ENCODE results near the gene PHLPP1. TPM values are rescaled to one million over a fixed set of nuclear protein-coding genes. Genes with fewer than 3 reads are reported as not detected.
"Not testable (repeated sequence)": the region's sequence is repeated elsewhere in the genome, so short reads cannot be mapped to it uniquely, and the experiment has no call there.

The PHLPP1 gene
- total and polyA plus RNA-seq, 8 donors = 2.9 to 14.7 (median 8.3) TPM

DNA sequence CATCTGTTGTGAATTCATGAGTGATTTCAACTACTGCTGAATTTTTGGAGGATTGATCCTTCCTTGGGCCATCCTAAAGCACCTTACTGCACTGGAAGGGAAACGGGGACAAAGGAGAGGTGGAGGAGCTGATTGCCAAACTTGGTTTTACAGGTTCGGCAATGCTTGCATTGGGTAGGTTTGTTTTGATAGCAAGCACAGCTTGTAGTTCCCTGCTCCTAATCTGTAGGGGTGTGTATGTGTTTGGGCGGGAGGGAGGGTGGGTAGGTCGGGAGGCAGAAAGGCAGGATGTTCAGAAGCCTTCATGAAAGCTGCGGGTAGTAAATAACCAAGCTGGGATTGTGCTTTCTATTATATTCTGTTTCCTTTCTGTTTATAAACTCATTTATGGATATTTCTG, 24.6 kb downstream of the PHLPP1 start:
- 32 to 42% methylated on average over 5 of the region's 5 CpGs for WGBS, 2 donors
- intact Hi-C loops (cut with DNase I) = loop anchor here in 1 of 3 donors (10.0 kb wide), 1 partner anchor 65 kb away; no protein-coding TSS in a partner anchor
- Histone ChIP-seq H3K4me1 (peaks cover 20 to 59% (median 44%) of the 10 kb centered on the region in 3 donors), H3K27me3 (no peaks in the 10 kb centered on the region), H3K4me3 (no peak overlapping the region), H3K27ac (peak overlapping the region in 2 of 4 donors; percentile 67 to 84), H3K36me3 (no peaks in the 10 kb centered on the region), H3K9me3 (no peaks in the 10 kb centered on the region)
- ATAC-seq (peak in 3 of 4 donors; percentile 7 to 42 (median 33)), DNase-seq (no peak), FAIRE-seq (no peak)
- TF ChIP-seq, protein P1, sequence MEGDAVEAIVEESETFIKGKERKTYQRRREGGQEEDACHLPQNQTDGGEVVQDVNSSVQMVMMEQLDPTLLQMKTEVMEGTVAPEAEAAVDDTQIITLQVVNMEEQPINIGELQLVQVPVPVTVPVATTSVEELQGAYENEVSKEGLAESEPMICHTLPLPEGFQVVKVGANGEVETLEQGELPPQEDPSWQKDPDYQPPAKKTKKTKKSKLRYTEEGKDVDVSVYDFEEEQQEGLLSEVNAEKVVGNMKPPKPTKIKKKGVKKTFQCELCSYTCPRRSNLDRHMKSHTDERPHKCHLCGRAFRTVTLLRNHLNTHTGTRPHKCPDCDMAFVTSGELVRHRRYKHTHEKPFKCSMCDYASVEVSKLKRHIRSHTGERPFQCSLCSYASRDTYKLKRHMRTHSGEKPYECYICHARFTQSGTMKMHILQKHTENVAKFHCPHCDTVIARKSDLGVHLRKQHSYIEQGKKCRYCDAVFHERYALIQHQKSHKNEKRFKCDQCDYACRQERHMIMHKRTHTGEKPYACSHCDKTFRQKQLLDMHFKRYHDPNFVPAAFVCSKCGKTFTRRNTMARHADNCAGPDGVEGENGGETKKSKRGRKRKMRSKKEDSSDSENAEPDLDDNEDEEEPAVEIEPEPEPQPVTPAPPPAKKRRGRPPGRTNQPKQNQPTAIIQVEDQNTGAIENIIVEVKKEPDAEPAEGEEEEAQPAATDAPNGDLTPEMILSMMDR (IDR thresholded peaks at IDR 0.05) = no peak

DNA sequence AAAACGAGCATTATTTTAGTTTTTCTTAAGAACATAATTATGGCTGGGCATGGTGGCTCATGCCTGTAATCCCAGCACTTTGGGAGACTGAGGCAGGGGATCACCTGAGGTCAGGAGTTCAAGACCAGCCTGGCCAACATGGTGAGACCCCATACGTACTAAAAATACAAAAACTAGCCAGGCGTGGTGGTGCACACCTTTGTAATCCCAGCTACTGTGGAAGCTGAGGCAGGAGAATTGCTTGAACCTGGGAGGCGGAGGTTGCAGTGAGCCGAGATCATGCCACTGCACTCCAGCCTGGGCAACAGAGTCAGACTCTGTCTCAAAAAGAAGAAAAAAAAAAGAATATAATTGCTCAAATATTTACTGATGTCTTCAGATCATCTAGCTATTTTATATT, 25.3 kb downstream of the PHLPP1 start:
- H3K9me3 ChIP-seq; FAIRE-seq; DNase-seq; ATAC-seq; intact Hi-C loops (cut with DNase I); H3K36me3 ChIP-seq; H3K27me3 ChIP-seq; H3K4me3 ChIP-seq: not testable (repeated sequence)
- 48 to 51% methylated on average over 5 of the region's 5 CpGs for WGBS, 2 donors
- Histone ChIP-seq H3K4me1 (peaks cover 26 to 66% (median 51%) of the 10 kb centered on the region in 3 donors), H3K27ac (peak overlapping the region; percentile 17 to 84 (median 52))

DNA sequence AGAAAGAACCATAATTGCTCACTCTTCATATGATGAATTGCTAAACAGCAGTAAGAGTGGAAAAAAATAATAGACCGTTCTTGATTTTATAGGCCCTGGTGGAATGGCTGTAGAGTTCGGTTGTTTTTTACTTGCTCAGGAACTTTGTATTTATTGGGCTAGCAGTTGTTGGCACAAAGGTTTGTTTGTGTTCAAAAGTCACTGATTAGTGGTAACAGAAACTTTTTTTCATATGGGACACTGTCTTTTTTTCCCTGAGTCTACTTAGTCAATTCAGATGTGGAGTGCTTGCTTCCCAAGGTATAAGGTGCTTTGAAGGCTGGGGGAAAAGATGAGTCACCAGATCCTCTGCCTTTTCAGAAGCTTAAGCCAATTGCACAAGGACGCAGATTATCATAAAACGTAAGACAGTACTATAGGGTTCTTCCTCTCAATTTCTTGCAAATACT, 25.8 kb downstream of the PHLPP1 start:
- H3K36me3 ChIP-seq = no peaks in the 10 kb centered on the region
- H3K9me3 ChIP-seq = no peaks in the 10 kb centered on the region
- H3K27ac ChIP-seq = peak overlapping the region; percentile 17 to 84 (median 52)
- FAIRE-seq = peak; percentile 84
- ATAC-seq = peak; percentile 73 to 80 (median 77)
- TF ChIP-seq, protein P1 (IDR thresholded peaks at IDR 0.05) = no peak
- DNase-seq = peak in 2 of 6 donors; percentile 16 to 68
- 15 to 16% methylated on average over 4 of the region's 4 CpGs for WGBS, 2 donors
- intact Hi-C loops (cut with DNase I) = no loop called here
- H3K27me3 ChIP-seq = no peaks in the 10 kb centered on the region
- H3K4me1 ChIP-seq = peaks cover 27 to 66% (median 51%) of the 10 kb centered on the region in 3 donors
- peak overlapping the region in 2 of 4 donors; percentile 8 to 10 for H3K4me3 ChIP-seq

DNA sequence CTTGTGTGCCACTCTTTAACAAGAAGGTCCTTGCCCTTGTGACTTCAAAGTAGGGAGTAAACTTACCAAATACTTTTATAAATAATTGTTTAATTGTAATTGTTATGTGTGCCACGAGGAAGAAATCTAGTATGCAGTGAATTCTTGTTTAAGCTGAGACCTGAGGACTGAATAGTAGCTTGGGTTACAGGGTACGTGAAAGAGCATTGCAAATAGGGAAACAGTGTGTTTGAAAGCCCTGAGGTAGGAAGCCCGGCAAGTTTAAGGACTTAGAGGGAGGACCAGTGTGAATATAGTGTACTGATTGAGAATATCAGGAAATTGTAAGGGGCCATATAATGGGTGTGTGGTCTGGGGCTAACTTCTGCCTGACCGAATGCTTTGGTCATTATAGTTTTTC, 26.2 kb downstream of the PHLPP1 start:
- H3K27ac ChIP-seq = peak overlapping the region; percentile 17 to 84 (median 52)
- FAIRE-seq (no peak), DNase-seq (no peak), ATAC-seq (peak; percentile 24 to 42 (median 33))
- no peaks in the 10 kb centered on the region for H3K27me3 ChIP-seq
- WGBS, 2 donors = 18 to 20% methylated on average over 4 of the region's 4 CpGs
- TF ChIP-seq, protein P1 (IDR thresholded peaks at IDR 0.05) = no peak
- peak overlapping the region in 2 of 4 donors; percentile 8 to 10 for H3K4me3 ChIP-seq
- intact Hi-C loops (cut with DNase I) = no loop called here
- H3K4me1 ChIP-seq = peaks cover 27 to 62% (median 51%) of the 10 kb centered on the region in 3 donors
- no peaks in the 10 kb centered on the region for H3K9me3 ChIP-seq
- H3K36me3 ChIP-seq = no peaks in the 10 kb centered on the region

DNA sequence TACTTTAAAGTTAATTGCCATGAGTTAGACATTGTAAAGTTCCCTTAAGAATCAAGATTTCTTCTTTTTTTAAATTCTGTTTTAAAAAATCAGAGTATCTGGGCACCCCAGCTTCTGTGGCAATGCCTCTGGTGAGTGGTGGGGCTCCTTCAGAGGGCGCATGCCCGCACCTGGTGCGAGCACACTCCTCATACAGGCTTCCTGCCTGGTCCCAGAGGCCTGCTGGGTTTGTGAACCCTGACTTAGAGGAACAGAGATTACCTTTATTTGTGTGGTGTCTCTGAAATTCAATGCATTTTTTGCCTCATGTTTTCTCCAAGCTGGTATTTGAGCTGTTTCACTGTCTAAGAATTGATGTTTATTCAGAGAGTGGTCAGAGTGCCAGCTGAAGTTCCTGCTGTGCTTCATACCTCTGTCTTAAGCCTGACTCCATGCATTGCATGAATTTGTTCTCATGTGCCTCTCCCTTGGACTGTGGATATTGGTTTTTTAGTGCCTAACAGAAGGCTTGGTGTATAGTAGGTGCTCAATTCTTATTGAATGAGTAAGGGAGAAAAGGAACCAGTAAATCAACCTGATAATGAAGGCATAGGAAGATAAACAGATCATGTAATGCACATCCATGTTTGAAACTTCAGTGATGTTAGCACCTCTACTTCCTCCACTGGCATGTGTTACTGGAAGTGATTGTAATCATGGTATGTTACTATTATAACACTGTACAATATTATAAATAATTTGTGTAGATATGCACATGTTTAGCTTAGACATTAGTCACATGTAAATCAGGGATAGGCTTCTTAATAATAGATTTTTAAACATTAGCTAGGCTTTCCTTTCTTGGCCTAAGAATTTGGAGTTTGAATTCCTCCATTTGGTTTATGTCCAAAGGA, 29.0 kb downstream of the PHLPP1 start:
- intact Hi-C loops (cut with DNase I) = no loop called here
- 46 to 63% methylated on average over 3 of the region's 3 CpGs for WGBS, 2 donors
- H3K27ac ChIP-seq = peak overlapping the region in 3 of 4 donors; percentile 17 to 63 (median 48)
- H3K27me3 ChIP-seq = no peaks in the 10 kb centered on the region
- H3K4me1 ChIP-seq = peaks cover 27 to 52% (median 51%) of the 10 kb centered on the region in 3 donors
- ATAC-seq (peak in 2 of 4 donors; percentile 15 to 40), DNase-seq (no peak), FAIRE-seq (no peak)
- no peaks in the 10 kb centered on the region for H3K36me3 ChIP-seq
- H3K4me3 ChIP-seq = no peak overlapping the region
- H3K9me3 ChIP-seq = no peaks in the 10 kb centered on the region
- TF ChIP-seq, protein P1 (IDR thresholded peaks at IDR 0.05) = no peak
